ENCODE results near the gene SPEN.

The SPEN gene

DNA sequence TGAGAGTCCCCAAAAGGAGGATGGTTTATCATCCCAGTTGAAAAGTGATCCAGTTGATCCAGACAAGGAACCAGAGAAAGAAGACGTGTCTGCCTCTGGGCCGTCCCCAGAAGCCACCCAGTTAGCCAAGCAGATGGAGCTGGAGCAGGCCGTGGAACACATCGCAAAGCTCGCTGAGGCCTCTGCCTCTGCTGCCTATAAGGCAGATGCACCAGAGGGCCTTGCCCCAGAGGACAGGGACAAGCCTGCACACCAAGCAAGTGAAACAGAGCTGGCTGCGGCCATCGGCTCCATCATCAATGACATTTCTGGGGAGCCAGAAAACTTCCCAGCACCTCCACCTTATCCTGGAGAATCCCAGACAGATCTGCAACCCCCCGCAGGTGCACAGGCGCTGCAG lies 85.1 kb downstream of the SPEN start:
- no peak for TF ChIP-seq CTCF (IDR thresholded peaks at IDR 0.05; ENCODE audit: insufficient read depth, low read length, missing control alignments)
- DNase-seq (ENCODE audit: low read depth, low spot score): no peak
- CTCF ChIA-PET: interaction anchor here (1.4 to 1.7 kb wide), 2 partner anchors 8 to 62 kb away, joined by 3 to 5 read pairs; no protein-coding TSS in a partner anchor
- POLR2A ChIA-PET: no interaction called here
- no peak overlapping the region for H3K4me3 ChIP-seq (ENCODE audit: low read depth, low read length)

- no peak for DNase-seq (ENCODE audit: low read depth, low spot score)
- TF ChIP-seq CTCF (IDR thresholded peaks at IDR 0.05; ENCODE audit: insufficient read depth, low read length, missing control alignments): no peak
- ChIA-PET POLR2A (no interaction called here), CTCF (interaction anchor here (1.4 to 1.7 kb wide), 2 partner anchors 9 to 61 kb away, joined by 3 to 5 read pairs; no protein-coding TSS in a partner anchor)
- no peak overlapping the region for H3K4me3 ChIP-seq (ENCODE audit: low read depth, low read length)
These were observed 86.2 kb downstream of the SPEN start for GRCh38 chr1:15933684-15934083.

GRCh38 chr1:15934211-15935055 lies 86.9 kb downstream of the SPEN start:
- CTCF ChIA-PET: interaction anchor here (1.4 to 1.7 kb wide), 2 partner anchors 9 to 142 kb away, joined by 4 to 5 read pairs; no protein-coding TSS in a partner anchor
- DNase-seq (ENCODE audit: low read depth, low spot score): no peak
- no peak overlapping the region for H3K4me3 ChIP-seq (ENCODE audit: low read depth, low read length)
- POLR2A ChIA-PET: no interaction called here
- TF ChIP-seq CTCF (IDR thresholded peaks at IDR 0.05; ENCODE audit: insufficient read depth, low read length, missing control alignments): no peak

DNA sequence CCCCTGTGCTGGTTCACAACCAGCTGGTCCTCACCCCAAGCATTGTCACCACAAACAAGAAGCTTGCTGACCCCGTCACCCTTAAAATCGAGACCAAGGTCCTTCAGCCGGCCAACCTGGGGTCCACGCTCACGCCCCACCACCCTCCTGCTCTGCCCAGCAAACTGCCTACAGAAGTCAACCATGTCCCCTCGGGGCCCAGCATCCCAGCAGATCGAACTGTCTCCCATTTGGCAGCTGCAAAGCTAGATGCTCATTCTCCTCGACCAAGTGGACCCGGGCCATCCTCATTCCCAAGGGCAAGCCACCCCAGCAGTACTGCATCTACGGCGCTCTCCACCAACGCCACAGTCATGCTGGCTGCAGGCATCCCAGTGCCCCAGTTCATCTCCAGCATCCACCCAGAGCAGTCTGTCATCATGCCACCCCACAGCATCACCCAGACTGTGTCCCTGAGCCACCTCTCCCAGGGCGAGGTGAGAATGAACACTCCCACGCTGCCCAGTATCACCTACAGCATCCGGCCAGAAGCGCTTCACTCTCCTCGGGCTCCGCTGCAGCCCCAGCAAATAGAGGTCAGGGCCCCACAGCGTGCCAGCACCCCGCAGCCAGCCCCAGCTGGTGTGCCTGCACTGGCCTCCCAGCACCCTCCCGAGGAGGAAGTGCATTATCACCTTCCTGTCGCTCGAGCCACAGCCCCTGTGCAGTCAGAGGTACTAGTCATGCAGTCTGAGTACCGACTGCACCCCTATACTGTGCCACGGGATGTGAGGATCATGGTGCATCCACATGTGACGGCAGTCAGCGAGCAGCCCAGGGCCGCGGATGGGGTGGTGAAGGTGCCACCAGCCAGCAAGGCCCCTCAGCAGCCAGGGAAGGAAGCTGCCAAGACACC lies 87.8 kb downstream of the SPEN start:
- no peak for DNase-seq (ENCODE audit: low read depth, low spot score)
- ChIA-PET CTCF (interaction anchor here (1.1 to 1.4 kb wide), 2 partner anchors 60 to 143 kb away, joined by 4 to 5 read pairs; no protein-coding TSS in a partner anchor), POLR2A (no interaction called here)
- no peak for TF ChIP-seq CTCF (IDR thresholded peaks at IDR 0.05; ENCODE audit: insufficient read depth, low read length, missing control alignments)
- H3K4me3 ChIP-seq (ENCODE audit: low read depth, low read length): no peak overlapping the region

DNA sequence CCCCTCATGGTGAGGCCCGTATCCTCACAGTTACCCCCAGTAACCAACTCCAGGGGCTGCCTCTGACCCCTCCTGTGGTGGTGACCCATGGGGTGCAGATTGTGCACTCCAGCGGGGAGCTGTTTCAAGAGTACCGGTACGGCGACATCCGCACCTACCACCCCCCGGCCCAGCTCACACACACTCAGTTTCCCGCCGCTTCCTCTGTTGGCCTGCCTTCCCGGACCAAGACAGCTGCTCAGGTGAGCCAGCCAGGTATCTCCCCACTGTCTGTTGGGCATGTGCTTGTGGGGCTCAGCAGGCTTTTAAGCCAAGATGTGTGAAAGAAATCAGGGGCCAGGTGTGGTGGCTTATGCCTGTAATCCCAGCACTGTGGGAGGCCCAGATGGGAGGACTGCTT lies 88.5 kb downstream of the SPEN start:
- no peak overlapping the region for H3K4me3 ChIP-seq (ENCODE audit: low read depth, low read length)
- DNase-seq (ENCODE audit: low read depth, low spot score): no peak
- ChIA-PET POLR2A (no interaction called here), CTCF (interaction anchor here (0.6 to 2.6 kb wide), 6 partner anchors 9 to 144 kb away, joined by 3 to 9 read pairs (median 4); no protein-coding TSS in a partner anchor)
- TF ChIP-seq CTCF (IDR thresholded peaks at IDR 0.05; ENCODE audit: insufficient read depth, low read length, missing control alignments): no peak

Measured in AG04449 (cell line).